Spleen (tissue), 7 donors: ENCODE data around the gene ATP10D.

Source experiments
- POLR2A ChIP-seq, 3 donors: fragments of 450-650 bp; IDR thresholded peaks; one replicate each; pipeline ENCODE4 v1.5.1; 2017; ENCODE audit warnings: antibody characterized with exemption in 3 of 3, mild to moderate bottlenecking in 1 of 3
- TF ChIP-seq, protein P1 (sequence below), 11 experiments: fragments of 200-600 bp in 7 of 11; fragments of 450-650 bp in 4 of 11; sonication (generic) in 4 of 11; IDR thresholded peaks in 8 of 11; conservative IDR thresholded peaks in 3 of 11; 1 replicate in 7 of 11; 2 replicates in 4 of 11; pipeline versions ENCODE4 v1.4.0 to v1.8.0; 2016 to 2021; ENCODE audit warnings: antibody characterized with exemption in 11 of 11, inconsistent platforms in 4 of 11, mild to moderate bottlenecking in 1 of 11
- donor health status: DM: no; HTN: no; CAD: no; lungs with moderate emphysema.
- donor health status: DM: no; HTN: no; CAD: no.
- donor health status: DM: no; HTN: no; CAD: no.

- TF ChIP-seq, protein P1, sequence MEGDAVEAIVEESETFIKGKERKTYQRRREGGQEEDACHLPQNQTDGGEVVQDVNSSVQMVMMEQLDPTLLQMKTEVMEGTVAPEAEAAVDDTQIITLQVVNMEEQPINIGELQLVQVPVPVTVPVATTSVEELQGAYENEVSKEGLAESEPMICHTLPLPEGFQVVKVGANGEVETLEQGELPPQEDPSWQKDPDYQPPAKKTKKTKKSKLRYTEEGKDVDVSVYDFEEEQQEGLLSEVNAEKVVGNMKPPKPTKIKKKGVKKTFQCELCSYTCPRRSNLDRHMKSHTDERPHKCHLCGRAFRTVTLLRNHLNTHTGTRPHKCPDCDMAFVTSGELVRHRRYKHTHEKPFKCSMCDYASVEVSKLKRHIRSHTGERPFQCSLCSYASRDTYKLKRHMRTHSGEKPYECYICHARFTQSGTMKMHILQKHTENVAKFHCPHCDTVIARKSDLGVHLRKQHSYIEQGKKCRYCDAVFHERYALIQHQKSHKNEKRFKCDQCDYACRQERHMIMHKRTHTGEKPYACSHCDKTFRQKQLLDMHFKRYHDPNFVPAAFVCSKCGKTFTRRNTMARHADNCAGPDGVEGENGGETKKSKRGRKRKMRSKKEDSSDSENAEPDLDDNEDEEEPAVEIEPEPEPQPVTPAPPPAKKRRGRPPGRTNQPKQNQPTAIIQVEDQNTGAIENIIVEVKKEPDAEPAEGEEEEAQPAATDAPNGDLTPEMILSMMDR (IDR thresholded peaks at IDR 0.05 in 8 of 11, conservative IDR thresholded peaks at IDR 0.05 in 3 of 11): no peak
- TF ChIP-seq POLR2A (IDR thresholded peaks at IDR 0.05): no peak
Observed at GRCh38 chr4:47640911-47641310, 155.8 kb downstream of the ATP10D start.
